Stimulated activated CD4-positive, alpha-beta T cell treated with anti-CD3 and anti-CD28 coated beads, Interleukin-1b, Interleukin-23, amount 100 ng/mL, for 24 hours (primary cell): ENCODE results near the gene TUSC2.

ENCODE experiments used
- DNase-seq, 4 experiments: peaks; one replicate each; pipeline ENCODE4 v3.0.0-alpha.2; 2020; ENCODE audit warnings: low read depth in 4 of 4, low spot score in 1 of 4

Gene TUSC2

GRCh38 chr3:50275141-50275995, 52.7 kb downstream of the TUSC2 start:
- DNase-seq = no peak
